Measurements from ENCODE around the gene SLC30A9.
A peak's percentile ranks its signal among the peaks of the same experiment; 100 is the strongest.

The SLC30A9 gene

DNA sequence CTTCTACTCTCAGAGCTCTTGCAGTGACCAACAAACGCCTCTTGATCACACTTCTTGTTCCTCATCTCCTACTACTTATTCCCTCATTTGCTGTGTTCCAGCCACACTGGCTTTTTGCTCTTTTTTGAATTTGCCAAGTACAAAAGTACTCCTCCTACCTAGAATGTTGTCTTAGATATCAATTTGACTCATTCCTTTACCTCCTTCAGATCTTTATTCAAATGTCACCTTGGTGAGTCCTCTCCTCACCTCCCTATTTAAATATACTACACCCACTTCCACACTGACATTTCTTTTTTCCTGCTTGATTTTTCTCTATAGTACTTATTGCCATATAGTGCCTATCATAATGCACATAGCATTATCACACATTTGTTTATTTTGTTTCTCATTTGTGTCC, 15.0 kb upstream of the SLC30A9 start:
- Histone ChIP-seq H3K27ac (ENCODE audit: low read depth, low read length) (no peak overlapping the region), H3K36me3 (ENCODE audit: control insufficient read depth in 1 of 2, insufficient read depth in 2 of 2, low read length in 2 of 2) (no peaks in the 10 kb centered on the region), H3K9me3 (ENCODE audit: control insufficient read depth in 1 of 2, low read length in 2 of 2) (no peaks in the 10 kb centered on the region), H3K27me3 (ENCODE audit: control insufficient read depth in 1 of 2, insufficient read depth in 2 of 2, low read length in 2 of 2) (no peaks in the 10 kb centered on the region), H3K4me1 (ENCODE audit: control insufficient read depth in 1 of 2, insufficient read depth in 2 of 2, low read length in 2 of 2) (peaks cover 0 to 5% of the 10 kb centered on the region in 2 donors), H3K9ac (ENCODE audit: low read depth in 1 of 2, low read length in 2 of 2) (no peak overlapping the region), H3K4me3 (ENCODE audit: low read depth in 1 of 2, low read length in 2 of 2) (no peak overlapping the region)

DNA sequence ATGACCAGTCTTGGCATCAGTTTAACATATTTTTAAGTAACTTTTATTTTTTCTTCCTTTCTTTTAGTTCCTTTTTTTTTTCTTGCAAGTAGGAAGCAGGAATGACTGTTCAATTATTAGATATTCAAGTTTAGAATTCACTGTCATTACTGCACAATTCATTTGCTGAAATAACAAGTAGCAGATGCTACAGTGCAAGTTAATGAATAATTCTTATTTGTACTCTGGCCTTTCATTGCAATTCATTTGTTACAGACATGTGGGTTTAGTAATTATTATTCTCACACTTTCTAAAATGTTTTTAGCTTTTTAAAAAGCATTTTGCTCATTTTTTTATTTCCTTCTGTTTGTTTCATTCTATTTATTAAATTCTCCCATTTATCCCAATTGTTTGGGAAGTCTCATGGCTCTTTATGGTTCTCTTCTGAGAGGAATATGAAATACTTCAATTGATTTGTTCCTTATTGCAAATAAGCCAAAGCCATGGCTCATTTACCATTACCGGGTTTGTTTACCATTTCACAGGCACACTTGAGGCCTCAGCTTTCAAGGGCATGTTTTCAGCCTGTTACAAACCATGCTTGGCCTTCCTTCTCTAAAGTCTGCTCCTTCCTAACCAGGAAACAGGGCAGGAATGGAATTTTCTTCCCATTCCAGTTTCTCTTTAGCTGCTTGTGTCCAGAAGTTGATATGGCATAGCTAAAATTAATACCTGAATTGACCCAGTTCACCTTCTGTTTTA, 13.4 kb upstream of the SLC30A9 start:
- Histone ChIP-seq H3K9me3 (ENCODE audit: control insufficient read depth in 1 of 2, low read length in 2 of 2) (no peaks in the 10 kb centered on the region), H3K4me3 (ENCODE audit: low read depth in 1 of 2, low read length in 2 of 2) (no peak overlapping the region), H3K9ac (ENCODE audit: low read depth in 1 of 2, low read length in 2 of 2) (no peak overlapping the region), H3K27ac (ENCODE audit: low read depth, low read length) (peak overlapping the region; percentile 13), H3K4me1 (ENCODE audit: control insufficient read depth in 1 of 2, insufficient read depth in 2 of 2, low read length in 2 of 2) (peaks cover 0 to 5% of the 10 kb centered on the region in 2 donors), H3K36me3 (ENCODE audit: control insufficient read depth in 1 of 2, insufficient read depth in 2 of 2, low read length in 2 of 2) (no peaks in the 10 kb centered on the region), H3K27me3 (ENCODE audit: control insufficient read depth in 1 of 2, insufficient read depth in 2 of 2, low read length in 2 of 2) (no peaks in the 10 kb centered on the region)

DNA sequence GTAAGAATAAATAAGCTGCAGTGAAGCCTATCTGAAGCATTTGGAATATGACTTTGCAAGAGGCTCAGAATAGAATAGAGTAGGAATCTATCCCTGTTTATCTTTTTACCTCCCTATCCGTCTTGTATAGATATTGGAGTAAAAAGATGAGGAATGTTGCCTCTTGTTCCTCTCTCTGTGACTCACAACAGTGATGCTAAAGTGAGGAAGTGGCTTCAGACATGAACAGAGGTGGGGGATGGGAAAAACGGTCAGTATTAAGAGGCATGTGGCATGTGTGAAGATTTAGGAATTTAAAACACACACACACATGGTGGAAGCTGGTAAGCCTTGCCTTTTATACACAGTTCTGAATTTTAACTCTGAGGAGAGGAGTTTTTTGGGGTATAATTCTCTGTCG, 12.6 kb upstream of the SLC30A9 start:
- Histone ChIP-seq H3K4me3 (ENCODE audit: low read depth in 1 of 2, low read length in 2 of 2) (no peak overlapping the region), H3K27ac (ENCODE audit: low read depth, low read length) (no peak overlapping the region), H3K4me1 (ENCODE audit: control insufficient read depth in 1 of 2, insufficient read depth in 2 of 2, low read length in 2 of 2) (peaks cover 0 to 5% of the 10 kb centered on the region in 2 donors), H3K27me3 (ENCODE audit: control insufficient read depth in 1 of 2, insufficient read depth in 2 of 2, low read length in 2 of 2) (no peaks in the 10 kb centered on the region), H3K36me3 (ENCODE audit: control insufficient read depth in 1 of 2, insufficient read depth in 2 of 2, low read length in 2 of 2) (no peaks in the 10 kb centered on the region), H3K9ac (ENCODE audit: low read depth in 1 of 2, low read length in 2 of 2) (no peak overlapping the region), H3K9me3 (ENCODE audit: control insufficient read depth in 1 of 2, low read length in 2 of 2) (no peaks in the 10 kb centered on the region)

DNA sequence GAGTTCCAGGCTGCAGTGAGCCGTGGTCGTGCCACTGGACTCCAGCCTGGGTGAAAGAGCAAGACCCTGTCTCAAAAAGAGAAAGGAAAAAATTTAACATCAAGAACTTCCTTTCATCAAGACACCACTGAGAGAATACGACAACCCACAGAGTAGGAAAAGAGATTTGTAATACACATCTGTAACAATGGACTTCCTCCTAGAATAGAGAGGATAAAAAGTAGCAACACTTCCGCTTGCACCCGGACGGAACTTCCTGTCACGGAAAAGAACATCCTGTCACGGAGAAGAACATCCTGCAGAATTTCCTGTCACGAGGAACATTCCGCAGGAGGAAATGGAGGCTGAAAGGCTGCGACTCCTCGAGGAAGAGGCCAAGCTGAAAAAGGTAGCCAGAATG, 8.9 kb upstream of the SLC30A9 start, which contains the start of gene DCAF4L1:
TSS of gene DCAF4L1 (plus strand) at position 301 of the 400 bp plus-strand sequence. CDS start at position 338, 37 bp downstream.
- no peaks in the 10 kb centered on the region for H3K36me3 ChIP-seq (ENCODE audit: control insufficient read depth in 1 of 2, insufficient read depth in 2 of 2, low read length in 2 of 2)
- H3K27me3 ChIP-seq (ENCODE audit: control insufficient read depth in 1 of 2, insufficient read depth in 2 of 2, low read length in 2 of 2) = no peaks in the 10 kb centered on the region
- peaks cover 0 to 5% of the 10 kb centered on the region in 2 donors for H3K4me1 ChIP-seq (ENCODE audit: control insufficient read depth in 1 of 2, insufficient read depth in 2 of 2, low read length in 2 of 2)
- no peak within 1 kb of the TSS for H3K9ac ChIP-seq (ENCODE audit: low read depth in 1 of 2, low read length in 2 of 2)
- H3K4me3 ChIP-seq (ENCODE audit: low read depth in 1 of 2, low read length in 2 of 2) = no peak within 1 kb of the TSS
- H3K27ac ChIP-seq (ENCODE audit: low read depth, low read length) = no peak within 1 kb of the TSS
- no peaks in the 10 kb centered on the region for H3K9me3 ChIP-seq (ENCODE audit: control insufficient read depth in 1 of 2, low read length in 2 of 2)

DNA sequence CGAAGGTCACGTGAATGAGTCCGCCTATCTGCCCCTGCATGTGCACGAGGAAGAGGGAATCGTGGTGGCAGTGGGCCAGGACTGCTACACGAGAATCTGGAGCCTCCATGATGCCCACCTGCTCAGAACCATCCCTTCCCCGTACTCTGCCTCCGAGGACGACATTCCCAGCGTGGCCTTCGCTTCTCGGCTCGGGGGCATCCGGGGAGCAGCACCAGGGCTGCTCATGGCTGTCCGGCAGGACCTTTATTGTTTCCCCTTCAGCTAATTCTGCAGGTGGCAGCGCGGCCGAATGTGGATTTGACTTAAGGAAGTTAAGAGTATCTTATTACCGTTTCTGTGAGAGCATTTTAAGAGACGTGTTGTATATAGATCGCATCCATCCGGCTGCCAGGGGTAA, 7.6 kb upstream of the SLC30A9 start:
- no peak overlapping the region for H3K27ac ChIP-seq (ENCODE audit: low read depth, low read length)
- no peaks in the 10 kb centered on the region for H3K4me1 ChIP-seq (ENCODE audit: control insufficient read depth in 1 of 2, insufficient read depth in 2 of 2, low read length in 2 of 2)
- H3K36me3 ChIP-seq (ENCODE audit: control insufficient read depth in 1 of 2, insufficient read depth in 2 of 2, low read length in 2 of 2) = no peaks in the 10 kb centered on the region
- no peaks in the 10 kb centered on the region for H3K27me3 ChIP-seq (ENCODE audit: control insufficient read depth in 1 of 2, insufficient read depth in 2 of 2, low read length in 2 of 2)
- H3K9ac ChIP-seq (ENCODE audit: low read depth in 1 of 2, low read length in 2 of 2) = no peak overlapping the region
- H3K9me3 ChIP-seq (ENCODE audit: control insufficient read depth in 1 of 2, low read length in 2 of 2) = no peaks in the 10 kb centered on the region
- H3K4me3 ChIP-seq (ENCODE audit: low read depth in 1 of 2, low read length in 2 of 2) = no peak overlapping the region

DNA sequence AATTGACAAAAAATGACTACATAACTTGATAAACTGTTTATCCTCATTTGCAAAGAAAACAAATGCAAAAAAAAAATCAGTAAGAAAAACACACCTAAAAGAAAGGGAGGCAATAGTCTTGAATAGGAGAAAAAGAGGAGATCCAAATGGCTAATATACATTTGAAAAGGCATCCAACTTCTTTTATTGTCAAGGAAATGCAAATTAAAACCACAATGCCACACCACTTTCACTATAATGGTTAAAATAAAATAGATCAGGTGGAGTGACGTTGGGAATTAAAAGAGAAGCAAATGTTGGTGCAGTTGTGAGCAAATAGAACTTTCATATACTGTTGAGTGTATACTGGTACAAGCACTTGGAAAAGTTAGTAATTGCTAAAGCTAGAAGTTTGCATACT, 5.2 kb upstream of the SLC30A9 start:
- Histone ChIP-seq H3K4me1 (ENCODE audit: control insufficient read depth in 1 of 2, insufficient read depth in 2 of 2, low read length in 2 of 2) (peaks cover 0 to 8% of the 10 kb centered on the region in 2 donors), H3K36me3 (ENCODE audit: control insufficient read depth in 1 of 2, insufficient read depth in 2 of 2, low read length in 2 of 2) (no peaks in the 10 kb centered on the region), H3K4me3 (ENCODE audit: low read depth in 1 of 2, low read length in 2 of 2) (no peak overlapping the region), H3K9me3 (ENCODE audit: control insufficient read depth in 1 of 2, low read length in 2 of 2) (no peaks in the 10 kb centered on the region), H3K27me3 (ENCODE audit: control insufficient read depth in 1 of 2, insufficient read depth in 2 of 2, low read length in 2 of 2) (no peaks in the 10 kb centered on the region), H3K9ac (ENCODE audit: low read depth in 1 of 2, low read length in 2 of 2) (no peak overlapping the region), H3K27ac (ENCODE audit: low read depth, low read length) (no peak overlapping the region)

DNA sequence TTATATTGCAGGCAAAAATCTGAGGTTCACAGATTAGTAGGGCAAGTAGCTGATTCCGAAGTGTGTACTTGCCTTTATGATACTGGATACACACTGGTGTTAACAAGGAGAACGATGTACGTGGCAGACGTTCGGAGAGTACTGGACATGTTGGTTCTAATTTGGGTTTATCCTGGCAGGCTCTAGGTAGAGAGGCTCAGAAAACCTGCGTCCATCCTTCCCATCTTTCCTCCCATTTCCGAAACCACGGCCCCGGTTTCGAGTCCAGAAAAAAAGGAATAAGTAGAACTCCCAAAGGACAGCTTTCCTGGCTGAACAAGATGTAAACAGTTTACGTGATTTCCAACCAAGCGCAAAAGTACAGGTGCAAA, 351 bp upstream of the SLC30A9 start:
- H3K27me3 ChIP-seq (ENCODE audit: control insufficient read depth in 1 of 2, insufficient read depth in 2 of 2, low read length in 2 of 2) = no peaks in the 10 kb centered on the region
- no peaks in the 10 kb centered on the region for H3K36me3 ChIP-seq (ENCODE audit: control insufficient read depth in 1 of 2, insufficient read depth in 2 of 2, low read length in 2 of 2)
- no peaks in the 10 kb centered on the region for H3K9me3 ChIP-seq (ENCODE audit: control insufficient read depth in 1 of 2, low read length in 2 of 2)
- peak overlapping the region; percentile 82 to 87 for H3K9ac ChIP-seq (ENCODE audit: low read depth in 1 of 2, low read length in 2 of 2)
- peak overlapping the region; percentile 92 to 96 for H3K4me3 ChIP-seq (ENCODE audit: low read depth in 1 of 2, low read length in 2 of 2)
- H3K4me1 ChIP-seq (ENCODE audit: control insufficient read depth in 1 of 2, insufficient read depth in 2 of 2, low read length in 2 of 2) = peaks cover 12 to 21% of the 10 kb centered on the region in 2 donors
- H3K27ac ChIP-seq (ENCODE audit: low read depth, low read length) = peak overlapping the region; percentile 30

DNA sequence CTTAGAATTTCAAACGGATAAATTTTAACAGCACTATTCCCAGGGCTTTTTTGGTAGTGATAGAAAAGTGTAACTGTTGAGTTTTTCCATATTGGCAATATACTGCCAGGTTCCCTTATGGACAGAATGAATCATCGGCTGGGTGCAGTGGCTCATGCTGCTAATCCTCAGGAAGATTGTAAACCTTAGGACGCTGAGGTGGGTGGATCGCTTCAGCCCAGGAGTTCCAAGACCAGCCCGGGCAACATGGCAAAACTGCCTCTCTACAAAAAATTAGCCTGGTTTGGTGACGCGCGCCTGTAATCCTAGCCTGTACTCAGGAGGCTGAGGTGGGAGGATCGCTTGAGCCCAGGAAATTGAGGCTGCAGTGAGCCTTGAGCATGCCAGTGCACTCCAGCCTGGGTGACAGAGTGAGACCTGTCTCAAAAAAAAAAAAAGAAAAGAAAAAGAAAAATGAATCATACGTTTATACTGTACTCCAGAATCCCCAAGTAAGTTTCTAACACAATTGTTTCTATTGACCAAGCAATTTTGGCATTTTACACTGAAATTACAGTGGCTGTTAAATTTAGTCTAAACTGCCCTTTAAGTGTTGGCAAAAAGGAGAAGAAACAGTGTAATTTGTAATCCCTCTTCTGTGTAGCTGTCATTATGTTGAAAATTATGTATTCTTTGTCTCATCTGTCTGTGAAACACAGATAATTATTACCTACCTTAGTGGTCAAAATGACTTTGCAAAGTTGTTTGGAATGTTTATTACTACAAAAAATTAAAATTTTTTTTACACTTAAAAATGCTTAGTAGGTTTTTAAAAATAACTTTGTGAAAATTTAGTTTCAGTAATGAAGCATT, 1.8 kb downstream of the SLC30A9 start:
- H3K4me1 ChIP-seq (ENCODE audit: control insufficient read depth in 1 of 2, insufficient read depth in 2 of 2, low read length in 2 of 2) = peaks cover 12 to 21% of the 10 kb centered on the region in 2 donors
- H3K27me3 ChIP-seq (ENCODE audit: control insufficient read depth in 1 of 2, insufficient read depth in 2 of 2, low read length in 2 of 2) = no peaks in the 10 kb centered on the region
- H3K9ac ChIP-seq (ENCODE audit: low read depth in 1 of 2, low read length in 2 of 2) = no peak overlapping the region
- no peak overlapping the region for H3K27ac ChIP-seq (ENCODE audit: low read depth, low read length)
- peak overlapping the region; percentile 92 to 96 for H3K4me3 ChIP-seq (ENCODE audit: low read depth in 1 of 2, low read length in 2 of 2)
- H3K36me3 ChIP-seq (ENCODE audit: control insufficient read depth in 1 of 2, insufficient read depth in 2 of 2, low read length in 2 of 2) = no peaks in the 10 kb centered on the region
- H3K9me3 ChIP-seq (ENCODE audit: control insufficient read depth in 1 of 2, low read length in 2 of 2) = no peaks in the 10 kb centered on the region

DNA sequence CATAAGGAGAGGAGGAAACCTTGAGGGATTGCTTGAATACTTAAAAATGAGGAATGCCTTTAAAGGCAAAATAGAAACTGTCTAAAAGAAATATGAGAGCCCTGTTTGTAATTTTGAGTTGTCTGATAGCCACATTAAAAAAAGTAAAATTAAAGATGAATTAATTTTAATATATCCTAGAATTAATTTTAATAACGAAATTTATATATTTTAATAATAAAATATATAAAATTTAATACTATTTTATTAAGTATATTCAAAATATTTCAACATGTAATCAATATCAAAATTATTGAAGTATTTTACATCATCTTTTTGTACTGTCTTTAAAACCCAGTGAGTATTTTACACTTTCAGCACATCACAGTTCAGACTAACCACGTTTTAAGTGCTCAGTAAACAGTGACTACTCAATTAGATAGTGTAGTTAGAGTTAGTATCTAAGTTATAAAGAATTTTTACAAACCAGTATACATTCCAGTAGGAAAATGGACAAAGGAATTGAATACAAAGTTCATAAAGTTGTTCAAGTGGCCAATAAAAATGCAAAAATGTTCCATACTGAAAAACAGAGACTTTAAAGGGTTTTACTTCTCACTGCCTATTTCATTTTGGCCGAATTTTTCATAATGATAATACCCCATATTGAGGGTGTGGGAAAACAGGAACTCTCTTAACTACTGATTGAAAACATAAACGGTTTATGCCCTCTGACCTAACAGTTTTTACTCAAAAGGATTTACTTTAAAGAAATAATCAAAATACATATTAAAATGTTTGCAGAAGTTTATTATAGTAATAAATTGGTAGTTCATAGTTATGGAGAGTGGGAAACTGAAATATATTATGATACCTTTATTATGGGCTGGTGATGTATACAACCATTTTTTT, 2.9 kb downstream of the SLC30A9 start:
- Histone ChIP-seq H3K27ac (ENCODE audit: low read depth, low read length) (no peak overlapping the region), H3K27me3 (ENCODE audit: control insufficient read depth in 1 of 2, insufficient read depth in 2 of 2, low read length in 2 of 2) (no peaks in the 10 kb centered on the region), H3K9ac (ENCODE audit: low read depth in 1 of 2, low read length in 2 of 2) (no peak overlapping the region), H3K4me1 (ENCODE audit: control insufficient read depth in 1 of 2, insufficient read depth in 2 of 2, low read length in 2 of 2) (peaks cover 12 to 21% of the 10 kb centered on the region in 2 donors), H3K4me3 (ENCODE audit: low read depth in 1 of 2, low read length in 2 of 2) (no peak overlapping the region), H3K9me3 (ENCODE audit: control insufficient read depth in 1 of 2, low read length in 2 of 2) (no peaks in the 10 kb centered on the region), H3K36me3 (ENCODE audit: control insufficient read depth in 1 of 2, insufficient read depth in 2 of 2, low read length in 2 of 2) (no peaks in the 10 kb centered on the region)

Data from duodenal mucosa (tissue), 2 donors.